ENCODE measurements around the gene FSTL3. TPM values are rescaled to one million over a fixed set of nuclear protein-coding genes. Genes with fewer than 3 reads are reported as not detected.

Gene FSTL3
- total and polyA plus RNA-seq, 3 donors from 2014 or later = 98.6 to 397 (median 343) TPM

DNA sequence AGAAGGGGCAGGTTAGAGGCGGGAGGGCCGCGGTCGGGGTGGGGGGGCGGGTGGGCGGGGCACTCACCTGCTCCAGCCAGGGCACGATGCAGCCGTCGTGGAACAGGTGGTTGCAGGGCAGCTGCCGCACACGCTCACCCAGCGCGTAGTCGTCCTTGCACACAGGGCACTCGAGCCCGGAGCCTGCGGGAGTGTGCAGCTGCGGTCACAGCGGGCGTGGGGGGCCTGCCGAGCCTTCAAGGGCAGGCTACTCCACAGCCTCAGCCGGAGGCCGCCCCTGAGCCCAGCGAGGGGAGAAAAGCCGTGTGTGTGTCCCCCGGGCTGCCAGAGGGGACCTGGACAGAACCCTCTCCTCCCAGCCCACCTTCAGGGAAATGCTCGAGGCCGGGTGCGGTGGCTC, 27.9 kb upstream of the FSTL3 start:
- WGBS, 2 donors = 73 to 89% methylated on average over 3 to 29 of the region's 29 CpGs
- Histone ChIP-seq H3K9me3 (no peaks in the 10 kb centered on the region), H3K27me3 (no peaks in the 10 kb centered on the region), H3K4me1 (peaks cover under 1% of the 10 kb centered on the region), H3K36me3 (ENCODE audit: low read depth, missing control alignments) (no peaks in the 10 kb centered on the region), H3K27ac (no peak overlapping the region), H3K4me3 (no peak overlapping the region)
- intact Hi-C loops (cut with DNase I; ENCODE audit: low total_unique reads) = no loop called here
- TF ChIP-seq, protein P1, sequence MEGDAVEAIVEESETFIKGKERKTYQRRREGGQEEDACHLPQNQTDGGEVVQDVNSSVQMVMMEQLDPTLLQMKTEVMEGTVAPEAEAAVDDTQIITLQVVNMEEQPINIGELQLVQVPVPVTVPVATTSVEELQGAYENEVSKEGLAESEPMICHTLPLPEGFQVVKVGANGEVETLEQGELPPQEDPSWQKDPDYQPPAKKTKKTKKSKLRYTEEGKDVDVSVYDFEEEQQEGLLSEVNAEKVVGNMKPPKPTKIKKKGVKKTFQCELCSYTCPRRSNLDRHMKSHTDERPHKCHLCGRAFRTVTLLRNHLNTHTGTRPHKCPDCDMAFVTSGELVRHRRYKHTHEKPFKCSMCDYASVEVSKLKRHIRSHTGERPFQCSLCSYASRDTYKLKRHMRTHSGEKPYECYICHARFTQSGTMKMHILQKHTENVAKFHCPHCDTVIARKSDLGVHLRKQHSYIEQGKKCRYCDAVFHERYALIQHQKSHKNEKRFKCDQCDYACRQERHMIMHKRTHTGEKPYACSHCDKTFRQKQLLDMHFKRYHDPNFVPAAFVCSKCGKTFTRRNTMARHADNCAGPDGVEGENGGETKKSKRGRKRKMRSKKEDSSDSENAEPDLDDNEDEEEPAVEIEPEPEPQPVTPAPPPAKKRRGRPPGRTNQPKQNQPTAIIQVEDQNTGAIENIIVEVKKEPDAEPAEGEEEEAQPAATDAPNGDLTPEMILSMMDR (IDR thresholded peaks at IDR 0.05) = no peak
- TF ChIP-seq POLR2A (IDR thresholded peaks at IDR 0.05) = no peak
- no peak for DNase-seq

DNA sequence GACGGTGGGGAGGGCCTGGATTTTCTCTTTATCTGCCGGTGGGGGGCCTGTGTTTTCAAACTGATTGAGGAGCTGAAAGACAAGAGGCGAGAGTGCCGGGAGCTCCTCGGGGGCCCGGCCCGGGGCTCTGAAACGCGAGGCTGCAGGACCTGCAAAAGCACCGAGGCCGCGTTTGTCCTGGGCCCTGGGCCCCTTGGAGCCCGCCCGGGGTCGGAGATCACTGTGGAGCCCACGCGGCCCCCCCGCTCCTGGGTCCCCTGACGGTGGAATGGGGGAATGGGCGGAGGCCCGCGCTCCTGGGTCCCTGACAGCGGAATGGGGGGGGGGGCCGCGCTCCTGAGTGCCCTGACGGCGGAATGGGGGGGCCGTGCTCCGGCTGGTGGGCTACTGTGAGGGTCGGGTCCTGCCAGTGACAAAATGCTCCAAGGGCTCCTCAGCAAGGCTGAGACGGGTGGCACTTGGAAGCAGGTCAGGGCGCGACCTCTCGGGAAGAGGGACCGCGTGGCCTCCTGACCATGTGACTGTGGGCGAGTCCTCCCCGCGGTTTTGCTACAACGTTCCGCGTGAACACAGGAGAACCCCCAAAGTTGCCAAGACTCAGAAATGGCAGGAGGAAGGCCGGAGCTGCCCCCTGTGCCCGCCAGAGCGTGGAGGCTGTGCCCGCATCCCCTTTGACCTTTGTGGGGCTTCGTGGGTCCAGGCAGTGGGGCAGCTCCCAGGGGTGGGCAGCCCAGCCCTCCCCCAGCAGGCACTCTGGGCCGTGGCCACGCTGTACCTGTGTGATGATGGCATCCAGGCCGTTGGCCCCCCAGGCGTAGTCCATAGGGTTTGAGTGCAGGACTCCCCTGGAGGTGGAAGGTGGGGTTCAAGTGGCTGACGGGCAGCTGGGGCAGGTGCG, 27.0 kb upstream of the FSTL3 start:
- no peak overlapping the region for H3K4me3 ChIP-seq
- H3K36me3 ChIP-seq (ENCODE audit: low read depth, missing control alignments) = no peaks in the 10 kb centered on the region
- H3K27ac ChIP-seq = no peak overlapping the region
- WGBS, 2 donors = 90 to 93% methylated on average over 8 to 53 of the region's 53 CpGs
- no peaks in the 10 kb centered on the region for H3K9me3 ChIP-seq
- TF ChIP-seq, protein P1 (IDR thresholded peaks at IDR 0.05) = no peak
- TF ChIP-seq POLR2A (IDR thresholded peaks at IDR 0.05) = no peak
- H3K27me3 ChIP-seq = no peaks in the 10 kb centered on the region
- H3K4me1 ChIP-seq = no peaks in the 10 kb centered on the region
- DNase-seq = no peak
- intact Hi-C loops (cut with DNase I; ENCODE audit: low total_unique reads) = no loop called here

DNA sequence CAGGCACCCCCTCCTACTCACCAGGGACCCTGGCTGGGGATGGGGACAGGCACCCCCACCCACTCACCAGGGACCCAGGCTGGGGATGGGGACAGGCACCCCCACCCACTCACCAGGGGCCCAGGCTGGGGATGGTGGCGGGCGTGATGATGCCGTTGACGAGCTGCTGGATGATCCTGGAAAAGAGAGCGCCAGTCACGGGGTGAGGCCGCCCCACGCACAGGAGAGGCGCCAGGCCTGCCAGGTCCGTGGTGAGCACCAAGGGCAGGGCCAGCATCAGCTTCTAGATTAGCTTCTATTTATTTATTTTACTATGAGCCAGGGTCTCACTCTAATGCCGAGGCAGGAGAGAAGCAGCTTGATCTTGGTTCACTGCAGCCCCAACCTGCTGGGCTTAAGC, 26.1 kb upstream of the FSTL3 start:
- Histone ChIP-seq H3K9me3 (no peaks in the 10 kb centered on the region), H3K27ac (no peak overlapping the region), H3K4me3 (no peak overlapping the region), H3K36me3 (ENCODE audit: low read depth, missing control alignments) (no peaks in the 10 kb centered on the region), H3K27me3 (no peaks in the 10 kb centered on the region), H3K4me1 (no peaks in the 10 kb centered on the region)
- intact Hi-C loops (cut with DNase I; ENCODE audit: low total_unique reads) = no loop called here
- WGBS, 2 donors = 85 to 97% methylated on average over 2 to 11 of the region's 11 CpGs
- no peak for DNase-seq
- TF ChIP-seq, protein P1 (IDR thresholded peaks at IDR 0.05) = no peak
- TF ChIP-seq POLR2A (IDR thresholded peaks at IDR 0.05) = no peak

DNA sequence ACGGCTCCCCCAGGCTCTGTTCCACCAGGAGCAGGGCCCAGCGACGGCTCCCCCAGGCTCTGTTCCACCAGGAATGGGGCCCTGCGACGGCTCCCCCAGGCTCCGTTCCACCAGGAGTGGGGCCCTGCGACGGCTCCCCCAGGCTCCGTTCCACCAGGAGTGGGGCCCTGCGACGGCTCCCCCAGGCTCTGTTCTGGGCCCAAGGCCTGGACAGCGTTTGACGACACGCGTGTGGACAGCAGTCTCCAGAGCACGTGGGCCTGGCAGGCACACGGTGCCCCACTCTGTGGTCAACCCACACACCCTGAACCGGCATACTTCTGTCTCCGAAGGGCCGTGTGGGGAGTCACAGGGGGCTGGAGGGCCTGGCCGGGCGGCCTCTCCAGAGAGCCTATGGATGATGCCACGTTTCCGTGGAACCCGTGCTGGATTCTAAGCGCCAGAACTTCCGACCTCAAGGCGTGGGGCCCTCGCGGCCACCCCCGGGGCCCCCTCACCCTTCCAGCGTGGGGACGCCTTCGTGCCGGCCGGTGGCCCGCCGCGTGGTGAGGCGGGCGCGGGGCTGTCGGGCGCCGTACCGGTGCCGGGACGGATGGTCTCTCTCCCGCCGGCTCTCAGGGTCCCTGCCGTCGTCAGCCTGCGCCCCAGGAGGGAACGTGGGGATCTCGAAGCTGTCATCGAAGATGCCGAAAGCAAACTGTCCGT, 24.9 kb upstream of the FSTL3 start:
- intact Hi-C loops (cut with DNase I; ENCODE audit: low total_unique reads) = no loop called here
- no peak overlapping the region for H3K27ac ChIP-seq
- H3K27me3 ChIP-seq = no peaks in the 10 kb centered on the region
- H3K36me3 ChIP-seq (ENCODE audit: low read depth, missing control alignments) = no peaks in the 10 kb centered on the region
- H3K4me3 ChIP-seq = no peak overlapping the region
- no peak for DNase-seq
- no peaks in the 10 kb centered on the region for H3K4me1 ChIP-seq
- no peaks in the 10 kb centered on the region for H3K9me3 ChIP-seq
- WGBS, 2 donors = 90 to 92% methylated on average over 42 to 58 of the region's 58 CpGs
- no peak for TF ChIP-seq POLR2A (IDR thresholded peaks at IDR 0.05)
- TF ChIP-seq, protein P1 (IDR thresholded peaks at IDR 0.05) = no peak

All from testis (tissue), 3 donors.